DMS 273 treated with DMSO at 0.1 percent for 48 hours (cell line): ENCODE results near the gene LDLRAD3.

Experiments used
- DNase-seq: peaks from one replicate; lab custom pipeline; 2025; lab: John Stamatoyannopoulos, UW

Gene LDLRAD3

GRCh38 chr11:36139767-36140166, 195.9 kb downstream of the LDLRAD3 start:
- no peak for DNase-seq

- no peak for DNase-seq
These were observed 197.5 kb downstream of the LDLRAD3 start for GRCh38 chr11:36141196-36141953.

- no peak for DNase-seq
These were observed 198.1 kb downstream of the LDLRAD3 start for GRCh38 chr11:36141956-36142355.

GRCh38 chr11:36142439-36142838, 198.6 kb downstream of the LDLRAD3 start:
- DNase-seq, result no peak

- DNase-seq, result no peak
These were observed 199.0 kb downstream of the LDLRAD3 start for GRCh38 chr11:36142879-36143278.

- no peak for DNase-seq
These were observed 202.6 kb downstream of the LDLRAD3 start for GRCh38 chr11:36146437-36146836.

- DNase-seq, result no peak
These were observed 203.6 kb downstream of the LDLRAD3 start for GRCh38 chr11:36147491-36147890.

- no peak for DNase-seq
These were observed 204.8 kb downstream of the LDLRAD3 start for GRCh38 chr11:36148701-36149100.

- DNase-seq, result peak; percentile 14
These were observed 205.8 kb downstream of the LDLRAD3 start for GRCh38 chr11:36149538-36150242.

GRCh38 chr11:36150986-36151385, 207.1 kb downstream of the LDLRAD3 start:
- no peak for DNase-seq

GRCh38 chr11:36151933-36152580, 208.2 kb downstream of the LDLRAD3 start:
- no peak for DNase-seq

GRCh38 chr11:36153551-36153950, 209.7 kb downstream of the LDLRAD3 start:
- DNase-seq, result no peak

GRCh38 chr11:36155124-36155561, 211.3 kb downstream of the LDLRAD3 start:
- no peak for DNase-seq

- no peak for DNase-seq
These were observed 211.9 kb downstream of the LDLRAD3 start for GRCh38 chr11:36155770-36156160.

- no peak for DNase-seq
These were observed 212.4 kb downstream of the LDLRAD3 start for GRCh38 chr11:36156161-36156816.

GRCh38 chr11:36156817-36157519, 213.1 kb downstream of the LDLRAD3 start:
- no peak for DNase-seq

- DNase-seq, result no peak
These were observed 216.2 kb downstream of the LDLRAD3 start for GRCh38 chr11:36160091-36160490.

- no peak for DNase-seq
These were observed 217.7 kb downstream of the LDLRAD3 start for GRCh38 chr11:36161572-36161971.

GRCh38 chr11:36162006-36162882, 218.4 kb downstream of the LDLRAD3 start:
- no peak for DNase-seq

- peak; percentile 22 for DNase-seq
These were observed 219.1 kb downstream of the LDLRAD3 start for GRCh38 chr11:36162883-36163434.
